Endothelial cell of umbilical vein (primary cell): ENCODE data around the gene MAPT. TPM values are rescaled to one million over a fixed set of nuclear protein-coding genes. Genes with fewer than 3 reads are reported as not detected.

Experiments used
- BruUV-seq: library from RNA; stranded (reverse); fragments of 400-500 nt; replicated peaks from 2 replicates; lab custom pipeline; 2021; lab: Mats Ljungman, UMichigan
- CTCF ChIA-PET: fragments of 300-600, 350-600 bp; sonication (Branson Sonifier 250); formaldehyde crosslinking; loops from one replicate; lab custom pipeline; 2021; ENCODE audit warnings: antibody characterized with exemption, inconsistent platforms; lab: Charles Lee
- POLR2A ChIA-PET: fragments of 300-600, 350-600 bp; sonication (Branson Sonifier 250); formaldehyde crosslinking; loops from one replicate; lab custom pipeline; 2021; ENCODE audit warnings: antibody characterized with exemption, inconsistent platforms; lab: Charles Lee
- DNase-seq: peaks from one replicate; pipeline ENCODE4 v3.0.0-alpha.2; 2011; ENCODE audit warnings: low read depth, low spot score
- FAIRE-seq: peaks from 2 replicates; lab custom pipeline; 2011; peaks lifted over from hg19 to GRCh38; lab: Jason Lieb, UNC
- H2AFZ ChIP-seq: 2 replicates; pipeline ENCODE4 v1.6.0; 2012; ENCODE audit warnings: low read depth, low read length, control low read depth, inconsistent platforms
- H3K27ac ChIP-seq: 2 replicates; pipeline ENCODE4 v1.5.1; 2011; ENCODE audit warnings: low read depth, mild to moderate bottlenecking, control low read depth, low read length, moderate library complexity; ENCODE audit not compliant: insufficient read depth
- H3K27me3 ChIP-seq, 2 experiments: 2 replicates each; pipeline versions ENCODE4 v1.6.0 to v1.6.1; 2011; ENCODE audit warnings: low read length in 2 of 2, mixed read lengths in 1 of 2; ENCODE audit not compliant: control insufficient read depth in 2 of 2, insufficient read depth in 2 of 2
- H3K36me3 ChIP-seq, 2 experiments: 2 replicates in 1 of 2; 3 replicates in 1 of 2; pipeline ENCODE4 v1.5.1; 2011; ENCODE audit warnings: low read length in 2 of 2, mild to moderate bottlenecking in 1 of 2, moderate library complexity in 1 of 2; ENCODE audit not compliant: control insufficient read depth in 2 of 2, insufficient read depth in 2 of 2; ENCODE audit errors: extremely low read depth in 1 of 2
- H3K4me1 ChIP-seq: 3 replicates; pipeline ENCODE4 v1.5.1; 2011; ENCODE audit warnings: mild to moderate bottlenecking, low read length; ENCODE audit not compliant: control insufficient read depth, insufficient read depth; ENCODE audit errors: extremely low read depth
- H3K4me2 ChIP-seq: 2 replicates; pipeline ENCODE4 v1.6.1; 2011; ENCODE audit warnings: low read length, control low read depth, mixed read lengths; ENCODE audit not compliant: insufficient read depth
- H3K4me3 ChIP-seq, 3 experiments: fragments of 200-600 bp in 1 of 3; sonication (generic), shearing (Covaris generic) in 1 of 3; replicated peaks in 1 of 3; 2 replicates each; pipeline ENCODE4 v1.5.1; 2011 to 2016; ENCODE audit warnings: control low read depth in 3 of 3, low read length in 3 of 3, mild to moderate bottlenecking in 2 of 3, inconsistent platforms in 1 of 3, low read depth in 1 of 3, moderate library complexity in 1 of 3; ENCODE audit not compliant: insufficient read depth in 1 of 3
- H3K79me2 ChIP-seq: 2 replicates; pipeline ENCODE4 v1.6.0; 2012; ENCODE audit warnings: low read length, inconsistent platforms; ENCODE audit not compliant: control insufficient read depth, insufficient read depth
- H3K9ac ChIP-seq: replicated peaks from 2 replicates; pipeline ENCODE3; 2011; ENCODE audit warnings: low read length, control low read depth; ENCODE audit not compliant: insufficient read depth; ENCODE audit errors: extremely low read depth
- H3K9me1 ChIP-seq: replicated peaks from 3 replicates; pipeline ENCODE4 v1.6.0; 2011; ENCODE audit warnings: mild to moderate bottlenecking, low read length; ENCODE audit not compliant: control insufficient read depth, insufficient read depth; ENCODE audit errors: extremely low read depth
- H3K9me3 ChIP-seq: replicated peaks from 2 replicates; pipeline ENCODE4 v1.5.1; 2012; ENCODE audit warnings: low read length, inconsistent platforms; ENCODE audit not compliant: control insufficient read depth, insufficient read depth
- H4K20me1 ChIP-seq: replicated peaks from 2 replicates; pipeline ENCODE3; 2011; ENCODE audit warnings: mild to moderate bottlenecking, low read length; ENCODE audit not compliant: control insufficient read depth, insufficient read depth; ENCODE audit errors: extremely low read depth
- CTCF ChIP-seq, 2 donors: IDR thresholded peaks; 1 replicate in 1 of 2; 2 replicates in 1 of 2; pipeline ENCODE4 v1.5.1; 2011; ENCODE audit warnings: low read length in 2 of 2, mild to moderate bottlenecking in 2 of 2, moderate library complexity in 2 of 2, control low read depth in 1 of 2, inconsistent platforms in 1 of 2, low read depth in 1 of 2; ENCODE audit not compliant: insufficient read depth in 1 of 2; ENCODE audit errors: extremely low read depth in 1 of 2
- EZH2 ChIP-seq: IDR thresholded peaks from 2 replicates; pipeline ENCODE4 v1.6.1; 2012; ENCODE audit warnings: borderline replicate concordance, low read depth, mild to moderate bottlenecking, moderate library complexity, low read length, inconsistent platforms; ENCODE audit not compliant: severe bottlenecking
- FOS ChIP-seq: IDR thresholded peaks from 2 replicates; pipeline ENCODE4 v1.6.1; 2011; ENCODE audit warnings: mild to moderate bottlenecking, low read length, moderate library complexity, borderline replicate concordance; ENCODE audit not compliant: insufficient read depth
- GATA2 ChIP-seq: IDR thresholded peaks from 2 replicates; pipeline ENCODE4 v1.7.0; 2011; ENCODE audit warnings: low read depth, mild to moderate bottlenecking, moderate library complexity, mixed read lengths, low read length; ENCODE audit not compliant: insufficient read length, insufficient read depth
- JUN ChIP-seq: IDR thresholded peaks from 2 replicates; pipeline ENCODE4 v1.6.1; 2011; ENCODE audit warnings: borderline replicate concordance, low read depth; ENCODE audit not compliant: insufficient read length, insufficient read depth
- MYC ChIP-seq: IDR thresholded peaks from one replicate; pipeline ENCODE4 v1.6.1; 2011; ENCODE audit warnings: mild to moderate bottlenecking, low read depth, low read length
- POLR2A ChIP-seq: IDR thresholded peaks from 2 replicates; pipeline ENCODE4 v1.6.1; 2012; ENCODE audit warnings: low read depth, mild to moderate bottlenecking, control low read depth, low read length
- POLR2AphosphoS5 ChIP-seq: IDR thresholded peaks from 2 replicates; pipeline ENCODE4 v1.6.1; 2012; ENCODE audit warnings: low read depth, mild to moderate bottlenecking, control low read depth, low read length, moderate library complexity; ENCODE audit not compliant: insufficient read depth
- dilution Hi-C: fragments of 300-500 bp; cut with MboI; formaldehyde crosslinking; loops from one replicate; pipeline ENCODE4 v1.15.0; 2019; ENCODE audit warnings: low sequenced_read_pairs; ENCODE audit not compliant: extremely low pct_ligation_motif_present
- intact Hi-C: fragments of 100-400 bp; cut with micrococcal nuclease; formaldehyde crosslinking; loops from one replicate; pipeline ENCODE4 v1.10.0; 2022
- polyA plus RNA-seq, 4 experiments: library from polyadenylated mRNA; depleted of rRNA in 3 of 4; stranded (reverse) in 3 of 4; unstranded in 1 of 4; fragments of >200 nt; gene quantifications; 2 replicates each; pipeline versions ENCODE4 v1.2.1 to v1.2.3, GENCODE V29; 2011 to 2012; ENCODE audit warnings: missing spikeins in 1 of 4
- total RNA-seq: library from RNA; stranded (reverse); gene quantifications from 2 replicates; pipeline ENCODE4 v1.2.3, GENCODE V29; 2021
- TF ChIP-seq, protein P1 (sequence below): IDR thresholded peaks from 2 replicates; pipeline ENCODE4 v1.6.1; 2011; ENCODE audit not compliant: insufficient read depth, insufficient read length

Gene MAPT
- total and polyA plus RNA-seq, 2 donors (not counting 3 experiments of a cell fraction or from before 2014, with no cell fraction given): 0.04 to 0.51 TPM

DNA sequence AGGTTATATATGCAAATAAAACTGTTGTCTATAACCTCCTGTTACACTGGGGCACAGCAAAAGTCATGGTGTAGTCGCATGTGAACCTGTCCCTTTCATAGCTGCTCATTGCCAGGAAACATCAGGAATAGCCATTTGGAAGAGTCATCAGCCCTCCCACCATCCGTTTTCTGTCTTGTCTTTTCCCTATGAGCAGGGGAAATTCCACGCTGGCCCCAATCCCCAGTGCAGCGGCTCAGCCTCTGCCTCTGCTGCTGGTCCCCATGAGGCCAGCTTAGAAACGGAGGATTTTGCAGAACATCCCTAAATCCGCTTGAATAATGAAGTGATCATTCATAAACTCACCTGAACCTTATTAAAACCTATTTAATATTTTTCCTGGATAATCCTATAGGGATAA lies 10.5 kb downstream of the MAPT start:
- Histone ChIP-seq H3K79me2 (no peaks in the 10 kb centered on the region), H3K27me3 (peaks cover 11 to 17% of the 10 kb centered on the region in 2 experiments), H3K9ac (no peak overlapping the region), H3K9me3 (no peaks in the 10 kb centered on the region), H3K4me1 (no peaks in the 10 kb centered on the region), H3K9me1 (no peaks in the 10 kb centered on the region), H2AFZ (no peak overlapping the region), H3K36me3 (no peaks in the 10 kb centered on the region), H3K4me3 (no peak overlapping the region), H3K4me2 (no peak overlapping the region), H3K27ac (no peak overlapping the region), H4K20me1 (no peaks in the 10 kb centered on the region)
- ChIA-PET CTCF (interaction anchor here (1.9 kb wide), 1 partner anchor 12 kb away, joined by 5 read pairs; no protein-coding TSS in a partner anchor), POLR2A (no interaction called here)
- no TSS peak for BruUV-seq
- dilution Hi-C loops: no loop called here
- DNase-seq (no peak), FAIRE-seq (no peak)
- no peak for TF ChIP-seq JUN
- no peak for TF ChIP-seq CTCF (IDR thresholded peaks at IDR 0.05; ENCODE audit: extremely low read depth in 1 of 2, insufficient read depth in 1 of 2, low read depth in 1 of 2, low read length in 2 of 2)
- TF ChIP-seq MYC: no peak
- TF ChIP-seq GATA2: no peak
- TF ChIP-seq, protein P1, sequence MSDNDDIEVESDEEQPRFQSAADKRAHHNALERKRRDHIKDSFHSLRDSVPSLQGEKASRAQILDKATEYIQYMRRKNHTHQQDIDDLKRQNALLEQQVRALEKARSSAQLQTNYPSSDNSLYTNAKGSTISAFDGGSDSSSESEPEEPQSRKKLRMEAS: no peak
- TF ChIP-seq FOS: no peak
- TF ChIP-seq POLR2AphosphoS5: no peak
- no peak for TF ChIP-seq EZH2
- no peak for TF ChIP-seq POLR2A
- intact Hi-C loops: no loop called here
